ENCODE measurements around the gene SLC39A1. TPM values are rescaled to one million over a fixed set of nuclear protein-coding genes. Genes with fewer than 3 reads are reported as not detected.

SLC39A1 gene
- total and polyA plus RNA-seq, 9 of the 15 experiments (the other 6 are each of a cell fraction or from before 2014, with no cell fraction given), result 9.9 to 81.1 (median 62.7) TPM

GRCh38 chr1:153977250-153978240, 14.2 kb upstream of the SLC39A1 start, which contains the start of gene JTB (continued):
- no peak for TF ChIP-seq ZNF398 (CRISPR knock-in tag; IDR thresholded peaks at IDR 0.05)
- TF ChIP-seq POLR2H (tag; IDR thresholded peaks at IDR 0.05; ENCODE audit: low read depth), result peak; percentile 75; the same call in 1 of the 2 replicates
- TF ChIP-seq ZNF134 (CRISPR knock-in tag; conservative IDR thresholded peaks at IDR 0.05), result no peak
- no peak for TF ChIP-seq ZBTB33 (CRISPR knock-in tag; IDR thresholded peaks at IDR 0.05)
- no peak for TF ChIP-seq CHD2 (IDR thresholded peaks at IDR 0.05; ENCODE audit: low read depth, low read length)
- peak; percentile 69 for TF ChIP-seq CXXC5 (CRISPR knock-in tag; IDR thresholded peaks at IDR 0.05)
- no peak for TF ChIP-seq ZFP36 (IDR thresholded peaks at IDR 0.05; ENCODE audit: low read depth, low read length, partially characterized antibody)
- TF ChIP-seq POLR3A (IDR thresholded peaks at IDR 0.05; ENCODE audit: borderline replicate concordance, extremely low read depth, insufficient read depth, insufficient read length), result no peak
- TF ChIP-seq DNMT1 (IDR thresholded peaks at IDR 0.05), result 0 out of 2 replicates have a peak, but pooled peaks have one; percentile 52
- peak in 1 of 2 experiments; percentile 22; a peak in 1 of 4 replicates for TF ChIP-seq NONO (IDR thresholded peaks at IDR 0.05; ENCODE audit: low read depth in 2 of 2, low read length in 1 of 2)
- no peak; the same call in 1 of the 2 replicates for TF ChIP-seq JUND (IDR thresholded peaks at IDR 0.05; ENCODE audit: borderline replicate concordance, low read depth, low read length)
- 0 out of 3 replicates have a peak, but pooled peaks have one; percentile 23 for TF ChIP-seq JUND (tag; IDR thresholded peaks at IDR 0.05; ENCODE audit: borderline replicate concordance, low read depth, low read length)
- TF ChIP-seq ZNF830 (CRISPR knock-in tag; IDR thresholded peaks at IDR 0.05), result 0 out of 2 replicates have a peak, but pooled peaks have one; percentile 24
- TF ChIP-seq ZNF77 (CRISPR knock-in tag; IDR thresholded peaks at IDR 0.05), result no peak
- peak; percentile 11; the same call in 1 of the 2 replicates for TF ChIP-seq TCF3 (CRISPR knock-in tag; IDR thresholded peaks at IDR 0.05)
- peak; percentile 22; the same call in 1 of the 2 replicates for TF ChIP-seq ZBED1 (IDR thresholded peaks at IDR 0.05)
- no peak for TF ChIP-seq EWSR1 (IDR thresholded peaks at IDR 0.05; ENCODE audit: borderline replicate concordance, low read depth, partially characterized antibody)
- TF ChIP-seq ZZZ3 (IDR thresholded peaks at IDR 0.05), result no peak
- no peak for TF ChIP-seq E2F4 (CRISPR knock-in tag; IDR thresholded peaks at IDR 0.05; ENCODE audit: low read depth)
- no peak for TF ChIP-seq MTA1 (IDR thresholded peaks at IDR 0.05; ENCODE audit: borderline replicate concordance)
- peak; percentile 16; the same call in 1 of the 2 replicates for TF ChIP-seq ZNF511 (CRISPR knock-in tag; IDR thresholded peaks at IDR 0.05)
- no peak for TF ChIP-seq ZSCAN32 (CRISPR knock-in tag; IDR thresholded peaks at IDR 0.05)
